ENCODE results near the gene EDAR.

The EDAR gene

GRCh38 chr2:108940156-108940555 is 48.9 kb downstream of the EDAR start:
- DNase-seq (ENCODE audit: low read depth, low spot score): no peak

- no peak for DNase-seq (ENCODE audit: low read depth, low spot score)
Observed at GRCh38 chr2:108938077-108938710, 50.8 kb downstream of the EDAR start.

GRCh38 chr2:108937367-108938017 is 51.5 kb downstream of the EDAR start:
- DNase-seq (ENCODE audit: low read depth, low spot score): no peak

- no peak for DNase-seq (ENCODE audit: low read depth, low spot score)
Observed at GRCh38 chr2:108936866-108937265, 52.2 kb downstream of the EDAR start.

GRCh38 chr2:108936076-108936864 is 52.8 kb downstream of the EDAR start:
- DNase-seq (ENCODE audit: low read depth, low spot score): no peak

DNA sequence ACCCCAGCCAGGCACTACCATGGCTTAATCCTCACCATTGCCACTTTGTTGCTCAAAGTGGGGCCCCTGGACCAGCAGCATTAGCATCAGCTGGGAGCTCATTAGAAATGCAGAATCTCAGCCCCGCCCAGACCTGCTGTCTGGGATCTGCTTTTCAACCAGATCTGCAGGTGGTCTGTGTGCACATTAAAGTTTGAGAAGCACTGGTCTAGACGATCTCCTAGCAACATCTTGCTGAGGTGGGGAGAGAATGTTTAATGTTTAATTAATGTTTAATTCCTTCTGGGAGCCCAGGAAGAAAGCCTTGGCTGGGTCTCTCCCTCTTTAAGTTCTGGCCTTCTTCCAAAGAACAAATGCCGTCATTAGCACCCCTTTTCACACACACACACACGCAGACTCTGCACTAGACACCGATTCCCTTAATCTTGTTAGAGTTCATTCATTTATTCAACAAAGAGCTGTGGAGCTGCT is 53.7 kb downstream of the EDAR start:
- DNase-seq (ENCODE audit: low read depth, low spot score): no peak

DNA sequence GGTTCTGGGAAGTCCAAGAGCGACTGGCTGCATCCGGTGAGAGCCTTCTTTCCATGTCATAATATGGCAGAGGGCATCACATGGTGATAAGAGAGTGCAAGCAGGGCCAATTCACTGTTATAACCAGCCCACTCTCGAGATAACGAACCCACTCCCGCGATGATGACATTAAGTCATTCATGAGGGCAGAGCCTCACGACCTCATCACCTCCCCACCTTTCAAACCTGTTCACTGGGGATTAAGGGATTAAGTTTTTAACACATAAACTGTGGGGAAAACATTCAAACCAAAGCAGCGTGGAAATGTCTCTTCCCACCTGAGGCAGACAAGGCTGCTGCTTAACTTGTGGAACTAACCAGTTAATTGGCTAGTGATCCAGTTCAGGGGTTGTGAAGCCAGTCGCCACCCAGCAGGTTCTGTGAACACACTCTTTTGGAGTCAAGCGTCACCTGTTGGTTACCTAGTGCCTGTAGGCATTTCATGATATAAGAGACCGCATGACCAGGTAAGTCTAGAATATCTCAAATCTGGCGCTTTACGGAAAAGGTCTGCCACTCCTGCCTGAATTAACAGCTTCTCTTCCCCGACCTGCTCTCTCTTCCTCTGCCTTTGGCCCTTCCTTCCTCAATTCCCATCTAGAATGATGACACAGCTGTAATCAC is 54.3 kb downstream of the EDAR start:
- no peak for DNase-seq (ENCODE audit: low read depth, low spot score)

DNA sequence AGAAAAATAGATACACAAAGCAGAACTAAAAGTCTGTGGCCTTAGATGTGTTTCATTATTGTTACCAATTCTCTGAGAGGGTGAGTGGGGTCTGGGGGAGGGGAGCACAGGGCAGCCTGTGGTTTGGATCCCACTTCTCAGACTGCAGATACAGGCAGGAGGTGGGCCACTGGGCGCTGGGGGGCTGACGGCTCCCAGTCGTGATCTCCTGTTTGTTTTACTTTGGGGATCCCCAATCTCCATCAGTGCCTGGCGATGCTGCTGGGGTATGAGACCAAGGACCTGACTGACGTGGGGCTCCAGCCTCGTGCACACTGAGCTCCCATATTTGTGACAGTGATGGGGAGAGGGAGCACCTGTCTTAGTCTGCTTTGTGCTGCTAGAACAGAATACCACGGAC is 54.9 kb downstream of the EDAR start:
- DNase-seq (ENCODE audit: low read depth, low spot score): no peak

GRCh38 chr2:108933691-108934117 is 55.3 kb downstream of the EDAR start:
- DNase-seq (ENCODE audit: low read depth, low spot score): no peak

- no peak for DNase-seq (ENCODE audit: low read depth, low spot score)
Observed at GRCh38 chr2:108932736-108933332, 56.2 kb downstream of the EDAR start.

GRCh38 chr2:108931372-108931771 is 57.6 kb downstream of the EDAR start:
- no peak for DNase-seq (ENCODE audit: low read depth, low spot score)

- DNase-seq (ENCODE audit: low read depth, low spot score): no peak
Observed at GRCh38 chr2:108929807-108930425, 59.1 kb downstream of the EDAR start.

- no peak for DNase-seq (ENCODE audit: low read depth, low spot score)
Observed at GRCh38 chr2:108928660-108929377, 60.2 kb downstream of the EDAR start.

- no peak for DNase-seq (ENCODE audit: low read depth, low spot score)
Observed at GRCh38 chr2:108927936-108928659, 60.9 kb downstream of the EDAR start.

DNA sequence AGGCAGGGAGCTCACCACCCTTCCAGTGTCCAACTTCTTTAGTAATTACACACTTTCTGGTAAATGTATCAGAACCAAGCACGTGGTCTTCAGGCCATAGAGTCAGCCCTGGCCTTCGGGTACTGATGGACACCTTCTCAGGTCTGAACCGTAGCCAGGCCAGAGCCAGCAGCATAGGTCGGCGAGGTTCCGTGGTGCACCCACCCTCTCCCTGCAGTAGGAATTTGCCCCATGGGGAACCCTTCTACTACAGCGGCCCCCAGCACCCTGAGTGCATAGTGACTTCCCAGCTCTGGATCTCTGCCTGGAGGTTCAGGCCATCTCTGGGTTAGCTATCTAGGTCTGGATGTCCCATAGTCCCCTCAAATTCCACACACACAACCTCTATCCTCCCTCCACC is 61.6 kb downstream of the EDAR start:
- no peak for DNase-seq (ENCODE audit: low read depth, low spot score)

DNA sequence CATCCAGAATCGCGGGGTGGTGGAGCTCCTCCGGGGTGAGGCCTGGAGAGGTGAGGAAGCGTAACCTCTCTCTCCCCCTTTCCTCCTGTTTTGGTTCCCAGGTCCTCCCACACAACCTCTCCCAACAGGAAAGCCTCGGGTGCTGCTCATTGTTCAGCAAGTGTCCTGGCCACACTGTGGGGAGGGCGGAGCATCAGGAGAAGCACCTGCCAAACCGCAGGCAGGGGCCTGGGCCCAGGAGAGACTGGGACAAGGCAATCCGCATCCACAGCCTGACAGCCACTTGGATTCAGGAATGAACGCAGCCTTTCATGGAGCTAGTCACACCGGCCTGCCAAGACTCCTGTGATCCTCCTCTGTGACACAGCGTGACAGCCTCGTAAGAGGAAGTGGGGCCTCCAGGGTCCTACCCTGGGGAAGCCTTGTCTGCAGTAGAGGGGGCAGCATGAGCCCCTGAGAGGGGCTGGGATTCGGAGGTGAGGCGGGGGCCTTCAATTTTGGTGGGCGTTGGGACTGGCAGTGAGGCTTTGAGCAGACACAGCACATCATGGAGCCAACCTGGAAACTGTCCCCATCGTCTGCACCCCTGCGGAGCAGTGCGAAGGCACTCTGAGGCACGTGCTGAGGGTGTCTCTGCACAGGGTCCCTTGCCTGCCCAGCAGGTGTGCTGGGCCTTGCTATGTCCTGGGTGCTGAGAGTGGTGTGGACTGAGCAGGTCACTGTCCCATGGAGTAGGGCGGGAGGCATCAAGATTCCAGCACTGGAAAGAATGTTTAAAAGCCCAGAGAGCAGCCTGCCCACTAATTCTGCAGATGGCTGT is 62.2 kb downstream of the EDAR start:
- no peak for DNase-seq (ENCODE audit: low read depth, low spot score)

DNA sequence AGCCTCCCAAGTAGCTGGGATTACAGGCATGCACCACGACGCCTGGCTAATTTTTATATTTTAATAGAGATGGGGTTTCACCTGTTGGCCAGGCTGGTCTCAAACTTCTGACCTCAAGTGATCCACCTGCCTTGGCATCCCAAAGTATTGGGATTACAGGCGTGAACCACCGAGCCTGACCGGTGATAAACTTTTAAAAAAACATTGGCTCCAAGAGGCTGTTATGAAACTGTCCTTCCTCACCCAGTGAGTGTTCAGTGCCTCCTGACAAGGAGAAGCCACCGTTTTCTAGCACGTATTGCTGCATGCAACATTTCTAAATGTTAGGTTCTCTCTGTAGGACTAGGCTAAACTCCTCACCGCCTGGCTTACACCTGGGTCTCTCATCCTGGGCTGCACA is 63.3 kb downstream of the EDAR start:
- DNase-seq (ENCODE audit: low read depth, low spot score): no peak

- DNase-seq (ENCODE audit: low read depth, low spot score): no peak
Observed at GRCh38 chr2:108925286-108925685, 63.7 kb downstream of the EDAR start.

Data from activated naive CD8-positive, alpha-beta T cell treated with anti-CD3 and anti-CD28 coated beads, Interleukin-2, amount 50 U/mL, for 16 hours (primary cell).